ENCODE measurements around the gene NEU2.

NEU2 gene

DNA sequence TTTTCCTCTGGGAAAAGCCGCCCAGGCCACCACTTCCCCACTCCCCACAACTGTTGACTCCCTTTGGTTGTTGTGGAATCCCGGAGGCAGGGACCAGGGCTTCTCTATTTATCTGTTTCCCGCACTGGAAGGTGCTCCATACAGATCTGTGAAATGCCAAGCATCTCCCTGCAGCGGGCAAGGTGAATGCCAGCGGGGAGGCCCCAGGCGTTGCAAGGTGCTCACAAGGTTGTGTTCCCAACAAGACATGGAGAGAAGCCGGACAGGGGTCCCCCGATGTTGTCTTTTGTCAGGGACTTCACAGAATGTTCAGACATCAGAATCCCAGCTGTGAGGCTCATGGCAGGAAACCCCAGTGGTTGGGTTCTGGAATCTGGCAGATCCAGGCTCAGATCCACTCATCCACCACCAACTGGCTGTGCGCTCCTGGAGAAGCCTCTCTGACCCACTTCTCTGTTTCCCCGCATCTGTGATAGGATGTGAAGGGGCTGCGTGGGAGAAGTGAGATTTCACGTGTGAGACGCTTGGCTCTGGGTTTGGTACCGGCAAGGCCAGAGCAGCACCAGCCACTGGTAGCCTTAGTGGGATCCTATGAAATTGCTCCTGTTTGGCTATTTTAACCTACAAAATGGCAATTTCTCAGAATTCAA lies 8.6 kb upstream of the NEU2 start:
- TF ChIP-seq, protein P1, sequence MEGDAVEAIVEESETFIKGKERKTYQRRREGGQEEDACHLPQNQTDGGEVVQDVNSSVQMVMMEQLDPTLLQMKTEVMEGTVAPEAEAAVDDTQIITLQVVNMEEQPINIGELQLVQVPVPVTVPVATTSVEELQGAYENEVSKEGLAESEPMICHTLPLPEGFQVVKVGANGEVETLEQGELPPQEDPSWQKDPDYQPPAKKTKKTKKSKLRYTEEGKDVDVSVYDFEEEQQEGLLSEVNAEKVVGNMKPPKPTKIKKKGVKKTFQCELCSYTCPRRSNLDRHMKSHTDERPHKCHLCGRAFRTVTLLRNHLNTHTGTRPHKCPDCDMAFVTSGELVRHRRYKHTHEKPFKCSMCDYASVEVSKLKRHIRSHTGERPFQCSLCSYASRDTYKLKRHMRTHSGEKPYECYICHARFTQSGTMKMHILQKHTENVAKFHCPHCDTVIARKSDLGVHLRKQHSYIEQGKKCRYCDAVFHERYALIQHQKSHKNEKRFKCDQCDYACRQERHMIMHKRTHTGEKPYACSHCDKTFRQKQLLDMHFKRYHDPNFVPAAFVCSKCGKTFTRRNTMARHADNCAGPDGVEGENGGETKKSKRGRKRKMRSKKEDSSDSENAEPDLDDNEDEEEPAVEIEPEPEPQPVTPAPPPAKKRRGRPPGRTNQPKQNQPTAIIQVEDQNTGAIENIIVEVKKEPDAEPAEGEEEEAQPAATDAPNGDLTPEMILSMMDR (conservative IDR thresholded peaks at IDR 0.05; ENCODE audit: low read depth, low read length) = no peak
- no peak overlapping the region for H3K4me3 ChIP-seq (ENCODE audit: low read depth, low read length)
- DNase-seq (ENCODE audit: low read depth) = no peak

DNA sequence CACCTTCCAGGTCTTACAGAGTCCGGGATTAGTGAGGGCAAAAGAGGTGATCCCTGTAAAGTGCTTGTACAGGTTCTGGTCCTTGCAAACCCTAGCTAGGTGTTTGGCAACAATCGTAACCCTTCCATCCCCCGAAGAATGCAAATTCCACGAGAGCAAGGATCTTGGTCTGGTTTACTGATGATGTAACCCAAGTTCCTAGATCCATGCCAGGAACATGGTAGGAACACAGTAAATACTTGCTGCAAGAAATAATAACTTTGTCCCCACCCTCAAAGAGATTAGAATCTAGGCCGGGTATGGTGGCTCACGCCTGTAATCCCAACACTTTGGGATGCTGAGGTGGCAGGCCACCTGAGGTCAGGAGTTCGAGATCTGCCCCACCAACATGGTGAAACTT lies 6.8 kb upstream of the NEU2 start:
- no peak for DNase-seq (ENCODE audit: low read depth)
- H3K4me3 ChIP-seq (ENCODE audit: low read depth, low read length) = no peak overlapping the region
- TF ChIP-seq, protein P1 (conservative IDR thresholded peaks at IDR 0.05; ENCODE audit: low read depth, low read length) = no peak

DNA sequence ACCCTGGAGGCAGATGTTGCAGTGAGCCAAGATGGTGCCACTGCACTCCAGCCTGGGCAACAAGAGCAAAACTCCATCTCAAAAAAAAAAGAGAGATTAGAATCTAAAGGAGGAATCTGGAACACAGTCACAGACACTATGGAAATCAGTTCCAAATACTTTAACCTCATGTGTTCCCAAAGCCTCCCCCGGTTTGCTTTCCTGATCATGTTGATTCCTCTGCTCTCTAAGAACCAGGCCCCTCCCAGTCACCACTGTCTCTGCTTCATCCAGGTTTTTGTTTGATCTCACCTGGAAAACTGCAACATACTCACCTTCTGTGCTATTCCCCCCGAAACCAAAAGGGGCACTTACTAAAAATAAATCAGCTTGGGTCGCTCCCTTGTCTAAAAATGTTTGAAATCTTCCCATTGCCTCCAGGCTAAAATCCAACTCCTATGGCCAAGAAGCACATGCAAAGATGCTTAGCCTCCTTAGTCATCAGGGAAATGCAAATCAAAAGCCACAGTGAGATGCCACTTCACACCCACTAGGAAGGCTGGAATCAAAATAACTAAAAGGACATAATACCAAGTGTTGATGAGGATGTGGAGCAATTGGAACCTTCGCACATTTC lies 6.2 kb upstream of the NEU2 start:
- H3K4me3 ChIP-seq (ENCODE audit: low read depth, low read length) = no peak overlapping the region
- TF ChIP-seq, protein P1 (conservative IDR thresholded peaks at IDR 0.05; ENCODE audit: low read depth, low read length) = no peak
- peak; percentile 43 for DNase-seq (ENCODE audit: low read depth)

DNA sequence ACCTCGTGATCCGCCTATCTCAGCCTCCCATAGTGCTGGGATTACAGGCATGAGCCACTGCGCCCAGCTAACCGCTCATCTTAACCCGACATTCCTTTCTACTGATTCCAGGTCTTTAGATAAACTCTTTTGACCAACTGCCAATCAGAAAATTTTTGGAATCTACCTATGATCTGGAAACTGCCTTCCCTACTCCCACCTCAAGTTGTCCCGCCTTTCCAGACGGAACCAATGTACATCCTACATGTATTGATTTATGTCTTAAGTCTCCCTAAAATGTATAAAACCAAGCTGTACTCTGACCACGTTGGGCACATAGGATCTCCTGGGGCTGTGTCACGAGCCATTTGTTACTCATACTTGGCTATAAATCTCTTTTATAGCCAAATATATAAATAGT lies 3.2 kb upstream of the NEU2 start:
- TF ChIP-seq, protein P1 (conservative IDR thresholded peaks at IDR 0.05; ENCODE audit: low read depth, low read length) = no peak
- no peak for DNase-seq (ENCODE audit: low read depth)
- no peak overlapping the region for H3K4me3 ChIP-seq (ENCODE audit: low read depth, low read length)

DNA sequence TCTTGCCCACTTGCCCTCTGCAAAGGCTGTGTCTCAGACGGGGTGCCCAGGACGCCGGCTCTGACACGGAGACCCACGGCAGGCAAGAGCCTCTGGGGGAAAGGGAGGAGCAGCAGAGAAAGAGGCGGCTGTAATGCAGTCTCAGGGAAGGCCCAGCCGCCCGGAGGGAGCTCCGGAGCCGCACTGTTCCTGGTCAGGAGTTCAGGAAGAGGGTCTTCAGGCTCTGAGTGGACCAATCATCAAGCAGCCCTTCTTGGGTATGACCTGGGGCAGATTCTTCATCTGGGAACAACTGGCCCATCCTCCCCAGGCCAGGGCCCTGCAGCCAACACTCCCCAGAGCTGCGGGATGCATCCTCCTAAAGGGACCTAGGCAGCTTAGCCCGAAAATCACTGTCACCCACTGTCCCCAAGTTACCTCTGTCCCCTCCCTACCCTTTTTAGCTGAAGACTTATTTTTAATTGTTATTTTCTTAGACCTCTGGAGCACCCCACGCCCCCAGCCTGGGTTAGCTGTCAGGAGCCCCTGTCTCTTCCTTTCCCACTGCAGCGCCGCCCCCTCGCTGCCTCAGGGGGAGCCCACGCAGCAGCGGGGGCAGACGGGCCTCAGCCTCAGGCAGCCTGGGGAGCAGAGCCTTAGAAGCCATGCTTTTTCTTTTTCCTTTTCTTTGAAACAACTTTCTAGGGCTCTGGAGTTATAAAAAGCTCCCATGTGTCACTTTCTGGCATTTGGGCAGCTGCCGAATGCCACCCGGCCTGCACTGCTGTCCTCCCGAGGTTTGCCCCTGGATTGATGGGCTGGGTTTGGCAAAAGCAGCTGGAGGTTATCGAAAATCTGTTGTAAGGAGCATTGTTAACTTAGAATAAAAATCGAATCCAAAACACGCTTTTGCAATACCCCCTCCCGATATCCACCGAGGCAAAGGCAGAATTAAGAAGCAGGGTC lies 644 bp upstream of the NEU2 start:
- DNase-seq (ENCODE audit: low read depth) = no peak
- H3K4me3 ChIP-seq (ENCODE audit: low read depth, low read length) = no peak overlapping the region
- TF ChIP-seq, protein P1 (conservative IDR thresholded peaks at IDR 0.05; ENCODE audit: low read depth, low read length) = no peak

DNA sequence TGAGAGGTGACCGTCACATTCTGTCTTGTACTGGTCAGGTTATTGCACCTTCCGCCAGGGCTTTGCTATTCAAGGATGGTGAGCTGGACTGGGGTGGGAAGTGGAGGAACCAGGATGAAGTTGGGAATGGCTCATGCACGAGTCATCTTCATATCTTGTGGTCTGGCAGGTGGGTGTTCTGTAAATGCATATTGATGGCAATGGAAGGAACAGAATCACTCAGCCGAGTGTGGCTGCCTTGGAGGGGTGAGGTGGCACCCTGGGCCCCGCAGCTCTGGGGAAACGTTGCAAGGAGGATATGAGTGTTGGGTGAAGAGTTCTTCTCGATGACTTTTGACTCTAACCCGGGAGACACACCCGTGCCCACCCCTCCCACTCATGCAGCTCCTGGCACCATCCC lies 1.2 kb downstream of the NEU2 start:
- no peak overlapping the region for H3K4me3 ChIP-seq (ENCODE audit: low read depth, low read length)
- no peak for DNase-seq (ENCODE audit: low read depth)
- TF ChIP-seq, protein P1 (conservative IDR thresholded peaks at IDR 0.05; ENCODE audit: low read depth, low read length) = no peak

Measured in choroid plexus epithelial cell (primary cell).